Ammon's horn (tissue), 1 donor: ENCODE data around the gene CPA5.

ENCODE experiments used
- DNase-seq: peaks from one replicate; pipeline ENCODE4 v3.0.0-alpha.2; 2016; ENCODE audit warnings: low spot score

The CPA5 gene

GRCh38 chr7:130379019-130379418 is 34.4 kb downstream of the CPA5 start:
- DNase-seq: no peak

- DNase-seq: no peak
Measured at GRCh38 chr7:130379532-130379920, 34.9 kb downstream of the CPA5 start.

DNA sequence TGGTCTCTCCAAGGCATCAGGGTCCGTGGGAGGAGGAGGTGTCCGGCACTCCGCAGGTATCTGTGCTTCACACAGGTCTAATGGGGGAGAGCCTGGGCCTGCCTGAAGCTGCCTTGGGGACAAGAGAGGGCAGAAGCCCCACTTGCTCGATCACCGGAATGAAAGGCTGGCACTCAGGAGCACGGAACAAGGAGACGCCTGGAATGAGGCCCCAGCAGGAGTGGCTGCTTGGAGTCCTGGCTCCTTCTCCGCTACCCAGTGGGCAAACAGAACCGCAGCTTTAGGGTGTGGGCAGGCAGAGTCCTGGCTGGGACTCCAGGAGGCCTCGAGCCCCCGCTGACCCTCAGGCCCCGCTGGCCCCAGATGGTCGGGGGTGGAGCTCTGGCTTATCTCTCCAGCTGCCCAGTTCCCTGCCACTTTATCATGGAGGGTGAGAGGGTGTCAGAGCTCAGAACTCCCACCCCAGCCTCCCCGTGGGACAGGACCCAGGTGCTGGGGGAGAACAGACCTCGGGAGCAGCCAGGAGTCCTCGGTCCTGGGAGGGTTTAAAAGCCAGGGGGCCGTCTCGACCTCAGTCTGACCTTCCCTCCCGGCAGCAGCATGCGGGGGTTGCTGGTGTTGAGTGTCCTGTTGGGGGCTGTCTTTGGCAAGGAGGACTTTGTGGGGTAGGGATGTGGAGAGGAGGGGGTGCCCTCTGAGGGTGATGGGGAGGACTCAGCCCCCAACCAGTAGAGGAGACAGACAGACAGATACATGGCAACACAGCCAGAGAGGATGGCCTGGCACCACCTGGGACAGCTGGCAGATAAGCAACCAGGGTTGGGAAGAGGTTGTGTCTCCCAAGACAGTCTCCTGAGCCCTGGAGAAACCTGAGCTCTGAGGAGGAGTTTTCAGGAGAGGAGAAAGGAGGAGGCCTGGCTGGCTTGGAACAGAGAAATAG is 35.6 kb downstream of the CPA5 start, which contains the start of gene CPA1:
CPA1 (plus strand) TSS at position 574 of the 940 bp plus-strand sequence; CDS start at position 601, 27 bp downstream.
- DNase-seq: no peak

- DNase-seq: no peak
Measured at GRCh38 chr7:130380861-130381455, 36.3 kb downstream of the CPA5 start.

DNA sequence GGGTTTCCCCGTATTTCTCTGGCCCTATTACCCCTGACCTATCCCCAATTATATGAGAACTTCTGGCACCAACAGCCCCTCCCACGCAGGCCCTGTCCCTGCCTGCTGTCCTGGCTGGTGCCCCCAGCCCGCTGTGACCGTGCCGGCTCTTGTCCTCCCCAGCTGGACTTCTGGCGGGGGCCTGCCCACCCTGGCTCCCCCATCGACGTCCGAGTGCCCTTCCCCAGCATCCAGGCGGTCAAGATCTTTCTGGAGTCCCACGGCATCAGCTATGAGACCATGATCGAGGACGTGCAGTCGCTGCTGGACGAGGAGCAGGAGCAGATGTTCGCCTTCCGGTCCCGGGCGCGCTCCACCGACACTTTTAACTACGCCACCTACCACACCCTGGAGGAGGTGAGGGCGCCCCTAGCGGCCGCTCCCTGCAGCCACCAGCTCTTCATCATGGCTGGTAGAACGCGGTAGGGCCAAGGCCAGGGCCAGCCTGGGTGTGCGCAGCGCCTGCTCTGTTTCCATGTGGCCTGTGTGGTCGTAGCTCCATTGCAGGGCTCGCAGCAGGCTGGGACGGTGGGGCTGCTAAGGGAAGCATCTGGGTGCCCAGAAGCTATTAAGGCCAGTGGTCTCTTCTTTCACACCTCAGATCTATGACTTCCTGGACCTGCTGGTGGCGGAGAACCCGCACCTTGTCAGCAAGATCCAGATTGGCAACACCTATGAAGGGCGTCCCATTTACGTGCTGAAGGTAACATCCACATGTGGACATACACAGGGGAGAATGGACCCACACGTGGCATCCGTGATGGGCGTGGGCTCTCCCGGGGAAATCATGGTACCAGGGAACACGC is 37.1 kb downstream of the CPA5 start:
- DNase-seq: no peak

GRCh38 chr7:130383187-130383980 is 38.8 kb downstream of the CPA5 start:
- DNase-seq: no peak

DNA sequence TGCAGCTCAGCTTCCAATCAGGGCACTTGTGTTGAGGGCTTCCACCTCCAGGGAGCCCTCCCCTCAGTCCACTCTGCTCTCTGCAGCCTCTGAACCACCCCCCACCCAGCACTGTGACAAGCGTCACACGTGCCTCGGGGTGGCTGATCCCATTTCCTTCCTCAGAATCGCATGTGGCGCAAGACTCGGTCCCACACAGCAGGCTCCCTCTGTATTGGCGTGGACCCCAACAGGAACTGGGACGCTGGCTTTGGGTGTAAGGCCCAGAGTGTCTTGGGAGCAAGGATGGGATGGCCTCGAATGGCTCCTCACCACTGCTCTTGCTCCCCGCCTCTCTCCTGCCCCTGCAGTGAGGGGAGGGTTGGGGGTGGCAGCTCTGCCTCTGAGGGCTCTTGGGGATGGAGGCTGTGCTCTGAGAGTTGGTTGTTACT is 39.8 kb downstream of the CPA5 start:
- no peak for DNase-seq

- DNase-seq: no peak
Measured at GRCh38 chr7:130384841-130385599, 40.4 kb downstream of the CPA5 start.

DNA sequence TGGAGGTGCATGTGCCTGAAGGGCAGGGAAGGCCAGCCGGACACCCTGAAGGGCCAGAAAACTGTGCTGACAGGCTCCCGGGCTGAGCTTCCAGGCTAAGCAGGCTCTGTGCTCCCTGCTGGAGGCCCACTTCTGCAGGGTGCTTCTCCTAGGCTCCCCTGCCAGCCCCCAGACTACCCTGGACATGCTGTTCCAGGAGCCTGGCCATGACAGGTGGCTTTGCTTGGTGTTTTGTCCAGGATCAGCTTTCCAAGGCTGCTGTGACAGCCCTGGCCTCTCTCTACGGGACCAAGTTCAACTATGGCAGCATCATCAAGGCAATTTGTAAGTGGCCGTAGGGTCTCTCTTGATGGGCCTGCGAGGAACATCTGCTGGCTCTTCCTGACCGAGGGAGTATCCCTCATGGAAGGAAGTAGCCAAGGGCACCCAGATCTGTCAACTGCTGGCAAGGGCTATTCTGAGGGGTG is 41.0 kb downstream of the CPA5 start:
- no peak for DNase-seq

- no peak for DNase-seq
Measured at GRCh38 chr7:130386876-130387275, 42.3 kb downstream of the CPA5 start.

GRCh38 chr7:130387306-130387627 is 42.7 kb downstream of the CPA5 start:
- DNase-seq: no peak

DNA sequence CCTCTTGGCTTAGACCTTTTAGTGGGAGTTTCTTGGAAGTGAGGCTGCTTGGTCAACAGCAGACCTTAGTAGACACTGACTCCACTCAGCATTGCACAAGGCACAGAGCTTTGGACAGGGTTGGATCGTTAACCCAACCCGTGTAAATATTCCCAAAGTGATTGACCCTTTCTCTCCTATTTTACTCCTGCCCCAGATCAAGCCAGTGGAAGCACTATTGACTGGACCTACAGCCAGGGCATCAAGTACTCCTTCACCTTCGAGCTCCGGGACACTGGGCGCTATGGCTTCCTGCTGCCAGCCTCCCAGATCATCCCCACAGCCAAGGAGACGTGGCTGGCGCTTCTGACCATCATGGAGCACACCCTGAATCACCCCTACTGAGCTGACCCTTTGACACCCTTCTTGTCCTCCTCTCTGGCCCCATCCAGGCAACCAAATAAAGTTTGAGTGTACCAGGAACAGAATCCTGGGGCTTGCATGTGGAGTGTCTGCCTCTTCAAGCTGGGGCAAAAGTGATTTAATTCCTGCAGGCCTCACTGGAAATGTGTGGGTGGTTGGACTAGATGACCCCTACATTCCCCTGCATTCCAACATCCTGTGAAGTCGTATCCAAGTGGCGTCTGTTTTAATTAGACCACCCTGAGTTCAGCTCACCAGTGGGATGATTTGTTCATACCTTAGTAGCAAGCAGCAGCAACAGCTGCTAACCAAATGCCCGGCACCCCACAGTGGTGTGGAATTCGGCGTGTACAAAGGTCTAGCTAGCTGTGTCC is 43.2 kb downstream of the CPA5 start:
- DNase-seq: no peak

GRCh38 chr7:130388671-130389070 is 44.1 kb downstream of the CPA5 start:
- DNase-seq: no peak

DNA sequence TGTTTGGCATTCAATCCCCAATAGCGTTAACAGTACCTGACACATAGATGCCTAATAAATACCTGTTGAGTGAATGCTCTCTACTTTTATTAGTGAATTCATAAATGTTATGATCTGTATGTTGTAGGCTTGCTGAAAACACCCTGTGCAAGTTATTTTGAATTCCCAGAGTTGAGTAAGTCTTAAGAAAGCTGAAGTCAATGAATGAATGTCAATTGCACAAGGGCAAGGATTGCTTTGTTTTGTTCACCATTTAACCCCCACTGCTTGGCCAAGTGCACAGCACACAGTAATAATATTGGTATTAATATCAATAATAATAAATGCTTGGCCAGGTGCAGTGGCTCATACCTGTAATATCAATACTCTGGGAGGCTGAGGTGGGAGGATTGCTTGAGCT is 45.9 kb downstream of the CPA5 start:
- DNase-seq: no peak

DNA sequence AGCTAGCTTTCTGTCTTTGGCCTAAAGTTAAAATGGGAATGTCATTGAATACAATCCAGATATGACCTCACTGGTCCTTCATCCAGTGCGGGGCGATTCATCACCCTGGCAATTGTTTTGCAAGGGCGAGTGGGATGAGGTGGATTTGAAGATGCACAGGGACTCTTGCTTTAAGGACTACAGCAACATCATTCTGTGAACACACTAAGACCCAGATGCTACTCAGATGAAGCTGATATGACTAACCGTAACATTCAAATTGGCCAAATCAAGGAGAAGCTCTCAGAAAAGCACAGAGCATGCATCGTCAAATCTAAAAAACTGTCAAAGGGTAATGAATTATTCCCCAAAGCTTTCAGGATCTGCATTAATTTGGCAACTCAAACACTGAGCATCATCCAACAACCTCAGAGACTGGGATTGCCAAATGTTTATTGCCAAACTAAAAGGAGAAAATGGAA is 48.5 kb downstream of the CPA5 start:
- DNase-seq: peak; percentile 12

GRCh38 chr7:130393841-130394411 is 49.3 kb downstream of the CPA5 start:
- peak; percentile 14 for DNase-seq

DNA sequence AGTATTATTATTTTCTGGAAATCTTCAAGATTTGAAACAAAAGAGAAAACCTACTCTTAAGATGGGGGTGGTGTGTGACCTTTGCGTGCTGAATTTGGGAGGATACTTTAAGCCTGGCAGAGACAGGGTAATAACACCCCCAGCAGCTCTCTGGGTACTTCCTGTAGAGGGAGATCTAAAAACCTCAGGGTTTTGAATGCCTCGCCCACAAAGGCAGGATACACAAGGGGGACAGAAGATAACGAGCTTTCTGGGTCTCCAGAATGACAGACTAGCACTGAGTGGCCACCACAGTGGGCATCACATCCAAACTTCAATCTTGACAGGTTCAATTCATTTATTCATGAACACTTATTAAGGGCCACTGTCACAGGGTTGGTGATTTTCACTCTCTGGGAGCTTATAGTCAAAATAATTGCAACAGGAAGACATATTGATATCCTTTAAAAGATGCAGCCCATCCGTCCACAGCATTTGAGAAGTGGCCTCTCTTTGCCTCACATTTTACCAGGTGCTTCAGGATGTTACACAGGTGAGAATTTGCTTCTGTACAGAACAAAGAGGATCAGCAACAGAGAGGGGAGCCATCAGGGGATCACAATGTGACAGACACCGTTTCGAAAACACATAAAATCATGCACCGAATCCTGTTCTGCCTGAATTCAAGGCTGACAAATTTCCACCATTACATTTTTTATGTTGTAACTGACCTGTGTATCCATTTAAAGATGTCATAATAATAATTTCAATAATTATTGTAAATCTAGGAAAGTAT is 50.0 kb downstream of the CPA5 start:
- no peak for DNase-seq

GRCh38 chr7:130395421-130395820 is 50.8 kb downstream of the CPA5 start:
- no peak for DNase-seq

- DNase-seq: no peak
Measured at GRCh38 chr7:130396109-130396508, 51.5 kb downstream of the CPA5 start.
